GM15510 (cell line): ENCODE measurements around the gene AMER3.

Experiments
- POLR2A ChIP-seq: IDR thresholded peaks from 3 replicates; pipeline ENCODE4 v1.6.1; 2011; ENCODE audit warnings: borderline replicate concordance; ENCODE audit not compliant: insufficient read length; ENCODE audit errors: extremely low read depth

AMER3 gene

DNA sequence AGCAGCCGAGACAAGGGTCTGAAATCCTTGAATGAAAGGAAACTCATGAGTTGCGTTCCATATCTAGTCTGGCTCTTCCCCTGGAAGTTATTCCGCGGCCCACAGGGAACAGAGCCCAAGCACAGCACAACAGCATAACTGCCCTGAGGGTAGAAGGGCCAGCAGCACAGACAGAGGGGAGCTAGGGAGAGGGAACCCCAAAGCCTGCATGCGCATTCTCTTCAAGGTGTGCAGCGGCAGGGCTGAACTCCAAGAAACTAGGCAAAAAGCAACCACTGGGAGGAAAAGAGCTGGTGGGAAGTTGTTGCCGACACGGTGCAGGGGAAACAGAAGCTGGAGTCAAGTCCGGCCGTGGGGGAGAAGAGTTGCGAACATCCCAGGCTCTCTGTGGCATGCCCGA lies 14.7 kb upstream of the AMER3 start:
- no peak for TF ChIP-seq POLR2A

DNA sequence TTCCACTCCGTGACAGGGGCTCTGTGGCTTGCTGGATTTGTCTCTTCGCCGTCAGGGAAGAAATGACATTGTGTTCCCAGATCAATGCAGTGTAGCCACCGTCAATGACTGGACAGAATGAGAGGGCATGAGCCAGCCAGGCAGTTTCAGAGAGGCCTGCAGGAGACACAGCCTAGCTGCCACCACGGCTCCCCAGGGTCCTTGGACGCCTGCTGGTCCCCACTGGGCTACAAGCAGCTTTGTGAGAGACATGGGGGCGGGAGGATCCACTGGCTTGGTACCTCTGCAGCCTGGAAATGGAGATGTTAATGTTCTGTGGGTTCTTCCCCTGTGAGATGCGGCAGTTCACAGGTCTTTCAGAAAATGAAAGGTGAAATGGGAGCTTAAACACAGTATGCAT lies 12.1 kb upstream of the AMER3 start:
- no peak for TF ChIP-seq POLR2A

DNA sequence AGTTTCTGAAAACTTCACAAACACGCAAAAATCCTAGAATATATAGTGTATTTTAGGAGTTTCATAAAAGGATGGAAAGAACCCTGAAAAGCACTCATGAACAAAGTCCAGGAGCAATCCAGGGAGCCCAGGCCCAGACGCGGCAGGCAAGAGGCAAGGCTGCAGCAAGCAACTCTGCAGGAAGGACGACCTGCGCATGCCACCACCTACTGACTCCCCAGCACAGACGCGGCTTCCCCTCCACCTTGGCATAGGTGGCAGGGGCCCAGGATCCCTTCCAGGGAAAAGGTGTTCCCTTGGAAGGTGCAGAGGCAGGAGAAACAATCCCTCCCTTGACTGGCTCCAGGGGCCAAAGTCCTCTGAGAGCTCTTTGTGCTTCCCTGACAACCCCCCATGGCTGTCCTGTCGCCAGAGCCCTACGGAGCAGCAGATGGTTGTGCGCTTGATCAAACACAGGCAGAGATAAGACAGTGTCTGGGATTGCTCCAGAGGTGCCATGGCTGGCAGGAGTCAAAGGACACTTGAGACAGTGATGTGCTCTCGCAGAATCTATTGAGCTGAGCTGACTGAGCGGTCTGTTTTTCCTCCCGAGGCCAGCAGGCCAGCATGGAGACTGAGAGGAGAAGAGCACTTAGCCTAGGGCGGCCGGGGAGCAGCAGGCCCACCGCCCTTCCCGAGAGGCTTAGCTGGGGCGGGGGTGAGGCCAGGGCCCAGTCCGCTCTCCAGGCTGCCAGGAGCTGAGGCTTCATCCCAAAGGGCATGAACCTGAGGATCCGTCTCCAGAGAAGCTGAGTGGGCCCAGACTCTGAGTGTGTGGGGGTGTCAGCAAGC lies 10.8 kb upstream of the AMER3 start:
- no peak for TF ChIP-seq POLR2A

DNA sequence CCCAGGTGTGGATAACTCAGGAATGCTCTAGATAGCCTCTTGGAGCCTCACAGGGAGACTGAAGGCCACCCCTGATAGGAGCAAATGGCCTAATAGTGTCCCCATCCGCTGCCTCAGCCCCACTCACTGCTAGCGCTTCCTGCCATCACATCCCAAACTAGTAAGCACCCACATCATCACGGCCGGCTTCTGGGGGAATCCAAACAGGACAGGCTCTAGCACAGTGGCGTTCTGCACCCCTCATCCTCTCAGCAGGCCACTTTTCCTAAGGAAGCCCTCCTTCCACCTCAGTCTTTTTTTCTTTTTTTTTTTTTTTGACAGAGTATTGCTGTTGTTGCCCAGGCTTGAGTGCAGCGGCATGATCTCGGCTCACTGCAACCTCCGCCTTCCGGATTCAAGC lies 6.3 kb upstream of the AMER3 start:
- no peak for TF ChIP-seq POLR2A

DNA sequence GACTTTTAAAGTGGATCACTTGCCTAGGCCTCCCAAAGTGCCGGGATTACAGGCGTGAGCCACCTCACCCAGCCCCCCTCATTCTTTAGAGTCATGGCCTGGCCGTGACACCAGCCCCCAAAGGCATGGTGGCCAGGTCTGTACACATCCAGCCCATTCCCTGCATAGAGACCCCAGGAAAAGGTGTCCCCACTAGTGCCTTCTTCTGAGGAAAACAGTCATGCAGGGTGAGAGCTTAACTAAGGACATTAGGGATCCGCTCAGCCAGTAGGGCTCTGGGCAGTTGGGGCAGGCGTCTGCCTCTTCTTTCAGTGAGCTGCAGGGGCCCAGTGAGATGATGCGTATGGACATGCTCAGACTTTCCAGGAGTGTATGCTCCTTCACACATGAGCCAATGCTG lies 5.7 kb upstream of the AMER3 start:
- TF ChIP-seq POLR2A: no peak

DNA sequence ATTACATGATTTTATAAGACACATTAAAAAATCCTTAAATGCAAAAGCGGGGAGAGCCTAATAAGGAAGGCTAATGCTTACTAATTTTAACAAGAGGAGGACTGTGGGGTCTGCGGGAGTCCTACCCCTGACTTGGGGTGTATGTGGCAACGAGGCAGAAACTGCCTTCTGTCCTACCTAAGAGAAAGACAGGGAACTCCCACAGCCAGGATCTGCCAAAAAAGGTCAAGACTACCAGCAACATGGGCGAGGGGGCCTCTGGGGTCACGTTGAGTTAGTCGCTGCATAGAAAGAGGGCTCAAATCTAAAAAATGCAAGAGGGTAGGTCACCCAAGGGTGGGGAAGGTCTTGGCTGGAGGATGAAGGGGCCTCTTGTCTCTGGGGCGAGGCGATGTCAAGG lies 529 bp upstream of the AMER3 start:
- TF ChIP-seq POLR2A: no peak

DNA sequence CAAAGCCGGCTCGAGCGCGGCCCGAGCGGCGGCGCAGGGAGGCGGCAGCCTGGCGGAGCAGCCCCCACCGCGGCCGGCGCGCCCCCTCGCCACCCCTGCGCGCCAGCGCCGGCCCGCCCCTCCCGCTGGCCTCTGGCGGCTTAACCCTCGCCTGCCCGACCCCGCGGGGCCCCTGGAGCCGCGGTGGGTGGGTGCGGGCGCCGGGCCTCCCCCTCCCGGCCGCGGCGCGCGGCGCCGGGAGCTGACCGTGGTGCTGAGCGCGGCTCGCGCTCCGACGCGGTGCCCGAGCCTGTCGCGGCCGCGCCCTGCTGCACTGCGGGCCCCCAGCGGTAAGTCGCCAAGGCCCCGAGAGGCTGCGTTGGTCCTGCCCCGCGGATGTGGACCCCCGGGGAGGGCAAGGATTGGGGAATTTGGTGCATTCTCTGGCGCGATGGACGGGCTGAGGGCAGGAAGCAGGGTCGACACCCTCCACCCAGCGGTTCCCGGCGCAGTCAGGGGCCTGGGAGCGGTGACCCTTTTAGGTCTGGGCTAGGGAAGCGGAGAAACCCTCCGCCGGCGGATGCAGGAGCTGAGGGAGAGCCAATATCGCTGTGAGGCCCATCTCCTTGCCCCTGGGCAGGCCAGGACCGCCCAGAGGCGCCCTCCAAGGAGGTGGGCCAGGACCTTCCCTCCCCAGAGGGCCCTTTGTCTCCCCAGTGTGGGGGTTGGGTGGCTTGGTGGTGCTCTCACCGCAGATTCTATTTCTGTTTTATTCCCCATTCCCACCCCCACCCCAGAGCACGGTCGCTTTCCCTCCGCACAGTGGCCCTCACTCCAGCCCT lies 923 bp downstream of the AMER3 start:
- TF ChIP-seq POLR2A: no peak

DNA sequence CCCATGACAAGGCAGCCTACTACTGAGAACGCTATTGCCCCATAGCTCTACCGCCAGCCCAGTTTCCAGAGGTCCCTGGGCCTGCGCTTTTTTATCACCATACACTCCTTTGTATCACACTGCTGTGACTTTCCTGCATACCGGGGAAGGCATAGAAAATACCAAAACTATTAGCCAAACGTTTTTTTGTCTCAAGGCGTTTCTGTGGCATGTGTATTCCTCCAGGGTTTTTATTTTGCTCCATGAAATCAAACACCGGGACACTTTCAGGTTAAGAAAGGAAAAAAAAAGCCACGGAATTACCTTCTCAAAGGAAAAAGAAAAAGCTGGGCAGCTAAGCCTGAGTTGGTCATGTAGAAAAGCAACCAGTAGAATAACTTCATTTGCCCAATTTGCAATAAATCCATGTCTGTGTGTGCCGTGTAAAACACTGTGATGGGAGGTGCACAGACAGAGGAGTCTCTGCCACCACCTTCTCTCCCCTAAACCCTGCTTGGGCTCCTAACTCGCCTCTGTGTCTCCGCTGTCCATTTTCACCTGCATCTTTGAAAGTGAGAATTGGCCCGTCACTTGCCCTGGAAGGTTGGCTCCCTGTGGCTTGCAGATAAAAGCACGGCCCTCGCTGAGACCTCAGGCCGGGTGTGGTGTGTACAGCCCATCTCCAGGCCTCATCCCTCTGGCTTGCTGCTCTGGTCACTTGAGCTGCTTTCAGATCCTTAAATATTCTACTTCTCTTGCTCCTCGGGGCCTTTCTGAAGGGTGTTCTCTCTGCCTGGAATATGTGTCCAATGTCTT lies 1.7 kb downstream of the AMER3 start:
- TF ChIP-seq POLR2A: no peak

DNA sequence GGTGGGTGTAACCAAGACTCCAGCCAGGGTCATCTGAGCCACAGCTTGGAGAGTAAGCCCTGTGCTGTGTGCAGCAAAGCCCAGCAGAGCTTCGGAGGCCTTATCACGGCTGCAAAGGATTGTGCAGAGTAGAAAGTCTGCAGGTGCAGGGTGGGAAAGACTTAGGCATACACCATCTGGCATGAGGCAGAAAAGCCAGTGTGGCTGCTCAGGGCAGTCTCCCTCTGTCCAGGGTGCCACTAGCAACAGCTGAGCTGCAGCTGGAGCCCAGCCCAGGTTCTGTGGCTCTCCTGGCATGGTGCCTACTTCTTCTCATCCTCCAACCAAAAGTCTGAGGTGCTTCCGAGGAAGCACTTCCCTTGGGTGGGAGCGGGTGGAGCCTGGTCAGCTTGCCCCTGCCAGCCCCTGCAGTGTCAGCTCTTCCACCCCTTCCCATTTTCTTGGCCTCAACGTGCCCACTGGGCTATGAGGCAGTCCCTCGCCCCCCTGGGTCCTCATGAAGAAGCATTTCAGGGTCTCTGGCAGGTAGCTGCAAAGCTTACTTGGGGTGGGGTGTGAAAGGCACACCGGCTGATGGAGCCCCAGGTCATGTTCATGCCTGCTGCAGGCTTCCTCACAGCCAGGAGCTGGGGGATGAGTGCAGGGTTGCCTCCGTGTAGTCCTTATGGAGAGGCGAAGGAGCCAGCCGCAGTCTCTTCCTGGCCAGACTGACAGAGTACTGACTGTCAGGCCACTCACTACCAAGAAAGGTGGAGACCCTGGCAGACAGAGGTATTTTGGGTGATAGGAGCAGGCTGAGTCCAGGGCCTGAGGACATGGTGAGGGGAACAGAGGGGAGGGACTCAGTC lies 4.8 kb downstream of the AMER3 start:
- TF ChIP-seq POLR2A: no peak

DNA sequence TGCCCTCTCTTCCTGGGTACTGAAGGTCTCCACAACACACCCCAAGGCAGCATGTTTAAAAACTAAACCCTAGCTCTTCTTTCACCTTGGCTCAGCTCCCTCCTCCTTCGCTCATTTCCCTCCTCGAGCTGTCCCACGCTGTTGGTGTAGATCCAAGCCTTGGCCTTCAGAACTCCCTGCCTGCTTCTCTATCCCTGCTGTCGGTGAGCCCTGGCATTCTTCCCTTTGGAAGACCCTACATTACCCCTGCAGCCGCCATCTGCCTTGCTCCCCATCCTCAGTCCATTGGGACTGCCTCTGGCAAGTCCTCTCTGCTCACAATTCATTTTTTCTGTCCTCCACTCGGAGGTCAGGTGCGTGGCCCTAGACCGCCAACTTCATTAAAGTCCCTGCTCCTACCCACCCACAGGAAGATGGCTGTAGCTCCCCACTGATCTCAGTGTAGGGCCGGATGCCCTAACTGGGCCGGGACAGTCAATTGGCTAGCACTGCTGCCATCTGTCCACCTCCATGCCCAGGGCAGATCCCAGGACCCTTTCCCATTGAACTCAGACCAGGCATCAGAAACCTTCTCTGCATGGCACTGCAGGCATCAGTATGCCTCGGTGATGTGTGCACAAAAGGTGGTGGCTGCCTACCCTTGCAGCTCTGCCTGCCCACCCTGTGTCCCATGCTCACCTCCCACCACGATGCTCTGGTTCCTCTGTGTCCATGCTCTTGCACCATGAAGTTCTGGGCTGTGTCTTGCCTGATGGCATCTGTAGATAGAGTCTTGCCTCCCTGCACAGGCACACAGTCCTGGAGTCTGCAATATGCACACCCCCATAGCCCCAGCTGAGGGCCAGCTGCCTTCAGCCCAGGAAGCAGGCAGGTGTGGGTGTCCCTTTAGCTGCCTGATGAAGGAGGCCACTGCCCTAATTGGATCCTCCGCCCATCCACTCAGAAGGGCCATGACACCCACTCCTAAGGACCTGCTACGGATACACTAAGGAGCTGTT lies 5.7 kb downstream of the AMER3 start:
- no peak for TF ChIP-seq POLR2A

DNA sequence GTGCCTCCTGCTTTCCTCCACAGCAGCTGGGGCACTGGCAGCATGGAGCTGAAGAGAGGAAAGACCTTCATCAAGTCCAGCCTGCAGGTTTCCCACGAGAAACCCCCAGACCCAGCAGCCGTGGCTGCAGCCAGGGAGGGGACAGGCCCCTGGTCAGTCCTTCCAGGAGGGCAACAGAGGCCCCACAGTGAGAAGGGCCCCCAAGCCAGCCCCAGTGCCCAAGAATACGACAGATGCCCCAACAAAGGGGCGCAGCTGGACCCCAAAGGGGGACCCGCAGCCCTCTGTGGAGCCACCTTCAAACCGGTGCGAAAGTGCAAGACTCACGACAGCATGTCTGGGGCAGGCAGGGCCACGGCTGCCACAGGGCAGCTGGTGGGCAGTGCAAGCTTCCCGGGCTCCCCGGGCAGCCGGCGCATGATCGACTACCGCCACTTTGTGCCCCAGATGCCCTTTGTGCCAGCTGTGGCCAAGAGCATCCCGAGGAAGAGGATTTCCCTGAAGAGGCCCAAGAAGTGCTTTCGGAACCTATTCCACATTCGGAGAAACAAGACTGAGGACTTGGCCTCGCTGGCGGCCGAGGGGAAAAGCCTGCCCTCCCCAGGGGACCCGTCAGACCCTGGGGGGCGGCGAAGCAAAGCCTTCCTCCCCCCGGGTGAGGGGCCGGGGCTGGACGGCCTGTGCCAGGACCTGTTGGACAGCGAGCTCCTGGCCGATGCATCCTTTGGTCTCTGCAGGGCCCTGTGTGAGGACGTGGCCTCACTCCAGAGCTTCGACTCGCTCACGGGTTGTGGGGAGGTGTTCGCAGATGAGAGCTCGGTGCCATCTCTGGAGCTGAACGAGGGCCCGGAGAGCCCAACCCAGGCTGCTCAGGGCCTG lies 6.9 kb downstream of the AMER3 start:
- no peak for TF ChIP-seq POLR2A

DNA sequence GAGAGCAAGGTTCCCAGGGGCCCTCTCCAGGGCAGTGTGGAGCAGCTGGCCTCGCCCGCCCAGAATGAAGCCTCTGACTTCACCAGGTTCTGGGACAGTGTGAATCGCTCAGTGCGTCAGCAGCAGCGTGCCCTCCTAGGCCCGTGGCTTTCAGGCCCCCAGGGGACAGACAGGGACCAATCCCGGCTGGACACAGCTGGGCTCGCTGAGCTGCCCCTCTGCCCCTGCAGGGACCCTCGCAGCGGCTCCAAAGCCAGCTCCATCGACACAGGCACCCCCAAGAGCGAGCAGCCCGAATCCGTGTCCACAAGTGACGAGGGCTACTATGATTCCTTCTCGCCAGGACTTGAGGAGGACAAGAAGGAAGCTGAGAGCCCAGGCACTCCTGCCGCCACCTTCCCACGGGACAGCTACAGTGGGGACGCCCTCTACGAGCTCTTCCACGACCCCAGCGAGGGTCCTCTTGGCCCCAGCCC lies 7.6 kb downstream of the AMER3 start:
- TF ChIP-seq POLR2A: no peak
